HFFc6 (cell line): ENCODE data around the gene NLRP13. TPM values are rescaled to one million over a fixed set of nuclear protein-coding genes. Genes with fewer than 3 reads are reported as not detected.

Source experiments
- DNase-seq: peaks from one replicate; pipeline ENCODE4 v3.0.0-alpha.2; 2018
- H3K27ac Mint-ChIP-seq: 2 replicates; pipeline ENCODE4 v1.8.0; 2020; ENCODE audit warnings: mild to moderate bottlenecking, mixed read lengths
- H3K27me3 Mint-ChIP-seq: 2 replicates; pipeline ENCODE4 v1.8.0; 2021; ENCODE audit warnings: mild to moderate bottlenecking, moderate library complexity, mixed read lengths; ENCODE audit not compliant: insufficient read depth
- H3K36me3 Mint-ChIP-seq: 2 replicates; pipeline ENCODE4 v1.8.0; 2021; ENCODE audit warnings: low read depth, mixed read lengths
- H3K4me1 Mint-ChIP-seq: 2 replicates; pipeline ENCODE4 v1.8.0; 2020; ENCODE audit warnings: low read depth, mixed read lengths
- H3K4me3 Mint-ChIP-seq: 2 replicates; pipeline ENCODE4 v1.8.0; 2020; ENCODE audit warnings: mild to moderate bottlenecking, moderate library complexity, mixed read lengths
- H3K9me3 Mint-ChIP-seq: 2 replicates; pipeline ENCODE4 v1.8.0; 2020; ENCODE audit warnings: mild to moderate bottlenecking, mixed read lengths
- total RNA-seq, 6 experiments: library from RNA; stranded (reverse); fragmentation: NEBNext Ultra II Directional; extraction: Animal tissue kit (Norgen Biotek cat#: 25700); gene quantifications; 2 replicates in 1 of 6; 3 replicates in 5 of 6; pipeline ENCODE4 v1.2.3, GENCODE V29; 2021
- TF ChIP-seq, protein P1 (sequence below): fragments of 200-600 bp; sonication (generic); IDR thresholded peaks from 2 replicates; pipeline ENCODE4 v1.5.0; 2021; ENCODE audit warnings: antibody characterized with exemption, mild to moderate bottlenecking

NLRP13 gene
- total RNA-seq, 6 experiments from 2014 or later, result not detected

DNA sequence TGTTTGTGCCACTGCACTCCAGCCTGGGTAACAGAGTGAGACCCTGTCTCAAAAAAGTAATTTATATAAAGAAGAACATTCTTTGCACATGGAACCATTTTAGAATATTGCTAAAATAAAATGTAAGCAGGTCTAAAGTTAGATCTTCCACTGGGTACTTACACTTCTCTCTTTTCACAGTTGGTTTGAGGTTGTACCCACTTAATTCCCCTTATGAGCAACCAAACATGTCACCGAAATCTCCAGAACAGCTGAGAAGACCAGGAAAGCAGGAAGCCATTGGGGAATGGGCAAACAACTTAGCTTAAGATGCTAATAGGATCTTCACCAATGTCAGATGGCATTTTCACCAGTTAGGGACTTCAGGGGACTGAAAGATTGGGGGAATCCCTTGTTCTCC is 77.0 kb downstream of the NLRP13 start:
- H3K4me1 Mint-ChIP-seq, result no peaks in the 10 kb centered on the region
- no peaks in the 10 kb centered on the region; the same call in 1 of the 2 replicates for H3K27me3 Mint-ChIP-seq
- H3K9me3 Mint-ChIP-seq, result peaks cover 68% of the 10 kb centered on the region
- H3K4me3 Mint-ChIP-seq, result no peak overlapping the region
- H3K36me3 Mint-ChIP-seq, result peaks cover 4% of the 10 kb centered on the region; the same call in 1 of the 2 replicates
- DNase-seq, result no peak
- H3K27ac Mint-ChIP-seq, result no peak overlapping the region
- TF ChIP-seq, protein P1, sequence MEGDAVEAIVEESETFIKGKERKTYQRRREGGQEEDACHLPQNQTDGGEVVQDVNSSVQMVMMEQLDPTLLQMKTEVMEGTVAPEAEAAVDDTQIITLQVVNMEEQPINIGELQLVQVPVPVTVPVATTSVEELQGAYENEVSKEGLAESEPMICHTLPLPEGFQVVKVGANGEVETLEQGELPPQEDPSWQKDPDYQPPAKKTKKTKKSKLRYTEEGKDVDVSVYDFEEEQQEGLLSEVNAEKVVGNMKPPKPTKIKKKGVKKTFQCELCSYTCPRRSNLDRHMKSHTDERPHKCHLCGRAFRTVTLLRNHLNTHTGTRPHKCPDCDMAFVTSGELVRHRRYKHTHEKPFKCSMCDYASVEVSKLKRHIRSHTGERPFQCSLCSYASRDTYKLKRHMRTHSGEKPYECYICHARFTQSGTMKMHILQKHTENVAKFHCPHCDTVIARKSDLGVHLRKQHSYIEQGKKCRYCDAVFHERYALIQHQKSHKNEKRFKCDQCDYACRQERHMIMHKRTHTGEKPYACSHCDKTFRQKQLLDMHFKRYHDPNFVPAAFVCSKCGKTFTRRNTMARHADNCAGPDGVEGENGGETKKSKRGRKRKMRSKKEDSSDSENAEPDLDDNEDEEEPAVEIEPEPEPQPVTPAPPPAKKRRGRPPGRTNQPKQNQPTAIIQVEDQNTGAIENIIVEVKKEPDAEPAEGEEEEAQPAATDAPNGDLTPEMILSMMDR, result no peak

Other genes starting within 250 kb of the NLRP13 start
- not detected for gene NLRP9, start 193.9 kb downstream of the NLRP13 start, total RNA-seq
- not detected for gene RFPL4A, start 173.2 kb downstream of the NLRP13 start, total RNA-seq
- under 1 TPM in 1 of 6 experiments, not detected in 5; 0.23 TPM for gene RFPL4AL1, start 163.2 kb downstream of the NLRP13 start, total RNA-seq
- gene NLRP11, start 100.3 kb downstream of the NLRP13 start, total RNA-seq, result under 1 TPM in 3 of 6 experiments, not detected in 3; 0.05 to 0.11 (median 0.05) TPM
- not detected for gene NLRP4, start 95.8 kb downstream of the NLRP13 start, total RNA-seq
- gene NLRP8, start 15.5 kb upstream of the NLRP13 start, total RNA-seq, result not detected
- not detected for gene NLRP5, start 54.4 kb upstream of the NLRP13 start, total RNA-seq
- gene ZNF787, start 189.0 kb upstream of the NLRP13 start, total RNA-seq, result 10 to 100 TPM; 28.5 to 31.5 (median 29.5) TPM
- 10 to 100 TPM; 20.6 to 28.4 (median 22.5) TPM for gene ZNF444, start 209.0 kb upstream of the NLRP13 start, total RNA-seq
- not detected for gene GALP, start 243.7 kb upstream of the NLRP13 start, total RNA-seq